ENCODE data around the gene AKT1.

- TF ChIP-seq CTCF (IDR thresholded peaks at IDR 0.05 in 4 of 5, conservative IDR thresholded peaks at IDR 0.05 in 1 of 5) (no peak), POLR2A (IDR thresholded peaks at IDR 0.05) (no peak)
Measured at GRCh38 chr14:104826861-104827176, 31.3 kb upstream of the AKT1 start.
